Right atrium auricular region (tissue), 2 donors: ENCODE data around the gene RAD51B. TPM values are rescaled to one million over a fixed set of nuclear protein-coding genes. Genes with fewer than 3 reads are reported as not detected.

Source experiments
- DNase-seq: peaks from one replicate; pipeline ENCODE4 v3.0.0-alpha.2; 2019; ENCODE audit warnings: low spot score
- H3K27ac ChIP-seq, 2 donors: fragments of 200-600 bp; sonication (generic); 1 replicate in 1 of 2; 2 replicates in 1 of 2; pipeline ENCODE4 v1.5.1; 2016 to 2019
- H3K27me3 ChIP-seq, 2 donors: fragments of 200-600 bp; sonication (generic); one replicate each; pipeline versions ENCODE4 v1.5.1 to v1.6.0; 2017 to 2019
- H3K36me3 ChIP-seq: fragments of 200-600 bp; sonication (generic); one replicate; pipeline ENCODE4 v1.5.1; 2016
- H3K4me1 ChIP-seq, 2 donors: fragments of 200-600 bp; sonication (generic); one replicate each; pipeline versions ENCODE4 v1.5.1 to v1.6.0; 2017 to 2019
- H3K4me3 ChIP-seq, 2 donors: fragments of 200-600 bp; sonication (generic); 1 replicate in 1 of 2; 2 replicates in 1 of 2; pipeline ENCODE4 v1.5.1; 2017 to 2019; ENCODE audit warnings: mild to moderate bottlenecking in 1 of 2, moderate library complexity in 1 of 2
- H3K9me3 ChIP-seq, 2 donors: fragments of 200-600 bp; sonication (generic); one replicate each; pipeline ENCODE4 v1.5.1; 2019
- total RNA-seq, 2 donors: library from RNA; depleted of rRNA; stranded (reverse); fragments of >200 nt; gene quantifications; one replicate each; pipeline ENCODE4 v1.1.0, GENCODE V29; 2016
- TF ChIP-seq, protein P1 (sequence below), 2 donors: fragments of 200-600 bp; sonication (generic); IDR thresholded peaks; one replicate each; pipeline ENCODE4 v1.5.1; 2019; ENCODE audit warnings: antibody characterized with exemption in 2 of 2

Gene RAD51B
- total RNA-seq, 2 donors from 2014 or later = 1.2 to 1.5 TPM

DNA sequence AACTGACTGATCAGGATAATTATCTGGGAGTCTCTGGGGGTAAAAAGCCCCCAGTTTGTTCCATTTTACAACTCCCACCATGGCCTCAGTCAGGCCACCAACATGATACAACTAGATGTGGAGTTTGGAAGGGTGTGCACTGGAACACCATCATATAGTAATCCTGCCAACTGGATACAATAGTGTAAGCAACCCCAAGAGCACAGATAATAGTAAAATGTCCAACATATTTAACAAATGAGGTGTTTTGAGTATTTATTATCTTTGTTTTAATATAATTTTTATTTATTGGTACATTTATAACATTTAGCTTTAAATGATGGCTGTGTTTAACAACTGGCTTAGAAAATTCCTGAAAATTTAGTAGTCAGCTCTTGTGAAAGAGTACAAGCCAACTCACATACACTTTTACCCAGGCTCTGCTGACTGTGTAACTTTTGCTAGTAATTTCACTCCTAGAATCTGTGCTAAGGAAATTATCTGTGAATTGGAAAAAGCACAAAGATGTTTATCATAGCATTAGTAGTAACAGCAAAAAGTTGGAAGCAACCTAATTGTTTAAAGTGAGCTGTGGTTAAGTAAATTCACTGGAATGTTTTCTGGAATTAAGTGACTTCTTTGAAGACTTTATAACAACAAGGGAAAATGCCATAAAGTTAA is 196.8 kb downstream of the RAD51B start:
- Histone ChIP-seq H3K36me3 (no peaks in the 10 kb centered on the region), H3K4me1 (peaks cover 0 to 5% of the 10 kb centered on the region in 2 donors), H3K9me3 (no peaks in the 10 kb centered on the region), H3K27ac (no peak overlapping the region), H3K27me3 (no peaks in the 10 kb centered on the region), H3K4me3 (no peak overlapping the region)
- DNase-seq = no peak
- TF ChIP-seq, protein P1, sequence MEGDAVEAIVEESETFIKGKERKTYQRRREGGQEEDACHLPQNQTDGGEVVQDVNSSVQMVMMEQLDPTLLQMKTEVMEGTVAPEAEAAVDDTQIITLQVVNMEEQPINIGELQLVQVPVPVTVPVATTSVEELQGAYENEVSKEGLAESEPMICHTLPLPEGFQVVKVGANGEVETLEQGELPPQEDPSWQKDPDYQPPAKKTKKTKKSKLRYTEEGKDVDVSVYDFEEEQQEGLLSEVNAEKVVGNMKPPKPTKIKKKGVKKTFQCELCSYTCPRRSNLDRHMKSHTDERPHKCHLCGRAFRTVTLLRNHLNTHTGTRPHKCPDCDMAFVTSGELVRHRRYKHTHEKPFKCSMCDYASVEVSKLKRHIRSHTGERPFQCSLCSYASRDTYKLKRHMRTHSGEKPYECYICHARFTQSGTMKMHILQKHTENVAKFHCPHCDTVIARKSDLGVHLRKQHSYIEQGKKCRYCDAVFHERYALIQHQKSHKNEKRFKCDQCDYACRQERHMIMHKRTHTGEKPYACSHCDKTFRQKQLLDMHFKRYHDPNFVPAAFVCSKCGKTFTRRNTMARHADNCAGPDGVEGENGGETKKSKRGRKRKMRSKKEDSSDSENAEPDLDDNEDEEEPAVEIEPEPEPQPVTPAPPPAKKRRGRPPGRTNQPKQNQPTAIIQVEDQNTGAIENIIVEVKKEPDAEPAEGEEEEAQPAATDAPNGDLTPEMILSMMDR (IDR thresholded peaks at IDR 0.05) = no peak

DNA sequence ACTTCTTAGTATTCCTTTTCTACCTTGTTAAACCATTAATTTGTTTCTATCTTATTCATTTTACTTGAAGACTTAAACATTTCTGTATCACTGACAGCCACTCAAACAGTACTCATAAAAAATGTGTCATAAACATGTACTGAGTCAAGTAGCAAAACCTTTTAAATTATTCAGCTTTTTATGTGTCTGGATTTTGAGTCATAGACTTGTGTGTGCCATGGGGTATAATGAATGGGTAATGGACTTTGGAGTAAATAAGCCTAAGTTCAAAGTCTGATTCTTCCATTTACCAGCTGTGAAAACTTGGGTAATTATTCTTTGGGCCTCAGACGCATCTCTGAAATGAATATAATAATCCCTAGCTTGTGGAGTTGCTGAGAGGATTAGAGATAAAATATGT is 199.0 kb downstream of the RAD51B start:
- TF ChIP-seq, protein P1 (IDR thresholded peaks at IDR 0.05) = no peak
- no peaks in the 10 kb centered on the region for H3K4me1 ChIP-seq
- H3K9me3 ChIP-seq = peaks cover 0 to 5% of the 10 kb centered on the region in 2 donors
- no peak overlapping the region for H3K4me3 ChIP-seq
- no peak overlapping the region for H3K27ac ChIP-seq
- no peaks in the 10 kb centered on the region for H3K36me3 ChIP-seq
- no peaks in the 10 kb centered on the region for H3K27me3 ChIP-seq
- no peak for DNase-seq

DNA sequence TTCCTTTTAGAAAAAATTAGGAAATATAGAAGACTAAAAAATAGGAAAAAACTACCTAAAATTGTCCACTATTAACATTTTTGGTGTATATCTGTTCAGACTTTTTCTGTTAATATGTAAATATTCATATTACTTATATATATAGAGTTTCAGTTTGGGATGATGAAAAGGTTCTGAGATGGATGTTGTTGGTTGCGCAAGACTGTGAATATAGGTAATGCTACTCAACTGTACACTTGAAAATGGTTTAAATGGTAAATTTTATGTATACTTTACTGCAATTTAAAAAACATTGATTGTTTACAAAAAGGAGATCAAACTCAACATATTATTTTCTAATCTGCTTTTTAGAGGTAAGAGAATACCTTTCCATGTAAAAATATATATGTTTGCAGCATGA is 200.9 kb downstream of the RAD51B start:
- Histone ChIP-seq H3K27me3 (no peaks in the 10 kb centered on the region), H3K27ac (no peak overlapping the region), H3K9me3 (peaks cover 0 to 6% of the 10 kb centered on the region in 2 donors), H3K4me3 (no peak overlapping the region), H3K36me3 (no peaks in the 10 kb centered on the region), H3K4me1 (no peaks in the 10 kb centered on the region)
- no peak for DNase-seq
- TF ChIP-seq, protein P1 (IDR thresholded peaks at IDR 0.05) = no peak

- TF ChIP-seq, protein P1 (IDR thresholded peaks at IDR 0.05) = no peak
- H3K27ac ChIP-seq = no peak overlapping the region
- H3K27me3 ChIP-seq = no peaks in the 10 kb centered on the region
- no peaks in the 10 kb centered on the region for H3K4me1 ChIP-seq
- H3K36me3 ChIP-seq = no peaks in the 10 kb centered on the region
- no peak for DNase-seq
- H3K9me3 ChIP-seq = peaks cover 0 to 6% of the 10 kb centered on the region in 2 donors
- H3K4me3 ChIP-seq = no peak overlapping the region
These were observed 201.6 kb downstream of the RAD51B start for GRCh38 chr14:68020999-68021663.

GRCh38 chr14:68027276-68027675 is 207.7 kb downstream of the RAD51B start:
- no peaks in the 10 kb centered on the region for H3K36me3 ChIP-seq
- TF ChIP-seq, protein P1 (IDR thresholded peaks at IDR 0.05) = no peak
- no peak overlapping the region for H3K27ac ChIP-seq
- peaks cover 0 to 15% of the 10 kb centered on the region in 2 donors for H3K9me3 ChIP-seq
- DNase-seq = no peak
- no peaks in the 10 kb centered on the region for H3K27me3 ChIP-seq
- no peaks in the 10 kb centered on the region for H3K4me1 ChIP-seq
- H3K4me3 ChIP-seq = no peak overlapping the region
